Stimulated activated memory B cell treated with anti-CD40 and anti-IgM and Interleukin-4, amounts not matched to agents 10 μg/mL and 1 μg/mL and 100 μg/mL, for 72 hours (primary cell): Measurements from ENCODE around the gene ZSCAN10.
"Not testable (repeated sequence)": the region's sequence is repeated elsewhere in the genome, so short reads cannot be mapped to it uniquely, and the experiment has no call there.

Experiments used
- ATAC-seq: fragments of 150-1000 bp; cut with Tn5 transposase; 2 replicates; pipeline ENCODE4 v1.10.0; 2021
- H3K27ac Mint-ChIP-seq: one replicate; pipeline ENCODE4 v1.8.0; 2022; ENCODE audit warnings: mild to moderate bottlenecking, mixed read lengths
- H3K27me3 Mint-ChIP-seq: one replicate; pipeline ENCODE4 v1.8.0; 2022; ENCODE audit warnings: mixed read lengths
- H3K36me3 Mint-ChIP-seq: one replicate; pipeline ENCODE4 v1.8.0; 2022; ENCODE audit warnings: mixed read lengths
- H3K4me1 Mint-ChIP-seq: one replicate; pipeline ENCODE4 v1.8.0; 2022; ENCODE audit warnings: mixed read lengths
- H3K4me3 Mint-ChIP-seq: one replicate; pipeline ENCODE4 v1.8.0; 2022; ENCODE audit warnings: mild to moderate bottlenecking, moderate library complexity, mixed read lengths
- H3K9me3 Mint-ChIP-seq: one replicate; pipeline ENCODE4 v1.8.0; 2022; ENCODE audit warnings: mixed read lengths

The ZSCAN10 gene

GRCh38 chr16:3069146-3069545 is 29.9 kb downstream of the ZSCAN10 start:
- ATAC-seq, H3K27ac Mint-ChIP-seq, H3K9me3 Mint-ChIP-seq, H3K36me3 Mint-ChIP-seq, H3K27me3 Mint-ChIP-seq, H3K4me3 Mint-ChIP-seq: not testable (repeated sequence)
- H3K4me1 Mint-ChIP-seq = peaks cover 37% of the 10 kb centered on the region

- Mint-ChIP-seq H3K4me1 (peaks cover 31% of the 10 kb centered on the region), H3K9me3 (no peaks in the 10 kb centered on the region), H3K36me3 (no peaks in the 10 kb centered on the region), H3K27ac (peak overlapping the region; percentile 53), H3K4me3 (no peak overlapping the region), H3K27me3 (peaks cover 8% of the 10 kb centered on the region)
- no peak for ATAC-seq
These were observed 30.6 kb downstream of the ZSCAN10 start for GRCh38 chr16:3068487-3068886.

- peaks cover 8% of the 10 kb centered on the region for H3K27me3 Mint-ChIP-seq
- no peaks in the 10 kb centered on the region for H3K36me3 Mint-ChIP-seq
- H3K27ac Mint-ChIP-seq = no peak overlapping the region
- H3K9me3 Mint-ChIP-seq = no peaks in the 10 kb centered on the region
- H3K4me1 Mint-ChIP-seq = peaks cover 18% of the 10 kb centered on the region
- no peak overlapping the region for H3K4me3 Mint-ChIP-seq
- ATAC-seq = no peak
These were observed 32.7 kb downstream of the ZSCAN10 start for GRCh38 chr16:3066440-3066748.

- Mint-ChIP-seq H3K36me3 (no peaks in the 10 kb centered on the region), H3K9me3 (no peaks in the 10 kb centered on the region), H3K27ac (peak overlapping the region; percentile 75), H3K4me3 (peak overlapping the region; percentile 30), H3K4me1 (peaks cover 17% of the 10 kb centered on the region), H3K27me3 (peaks cover 8% of the 10 kb centered on the region)
- peak; percentile 4 for ATAC-seq
These were observed 33.2 kb downstream of the ZSCAN10 start for GRCh38 chr16:3065742-3066439.

- Mint-ChIP-seq H3K27me3 (peaks cover 8% of the 10 kb centered on the region), H3K27ac (peak within 1 kb of the TSS; percentile 75), H3K36me3 (no peaks in the 10 kb centered on the region), H3K9me3 (no peaks in the 10 kb centered on the region), H3K4me1 (peaks cover 17% of the 10 kb centered on the region), H3K4me3 (peak within 1 kb of the TSS; percentile 30)
- no peak for ATAC-seq
These were observed 33.9 kb downstream of the ZSCAN10 start, which contains the start of gene IL32 for GRCh38 chr16:3065069-3065741. Gene IL32 (plus strand): TSS chr16:3065640. CDS start chr16:3065812, 172 bp downstream.

GRCh38 chr16:3063625-3064386 is 35.3 kb downstream of the ZSCAN10 start:
- Mint-ChIP-seq H3K27ac (no peak overlapping the region), H3K27me3 (peaks cover 8% of the 10 kb centered on the region), H3K9me3 (no peaks in the 10 kb centered on the region), H3K4me1 (peaks cover 24% of the 10 kb centered on the region), H3K4me3 (no peak overlapping the region), H3K36me3 (no peaks in the 10 kb centered on the region)
- ATAC-seq = no peak

GRCh38 chr16:3062553-3062952 is 36.5 kb downstream of the ZSCAN10 start:
- no peak for ATAC-seq
- Mint-ChIP-seq H3K27me3 (peaks cover 8% of the 10 kb centered on the region), H3K9me3 (no peaks in the 10 kb centered on the region), H3K27ac (no peak overlapping the region), H3K4me1 (peaks cover 23% of the 10 kb centered on the region), H3K4me3 (no peak overlapping the region), H3K36me3 (no peaks in the 10 kb centered on the region)

- Mint-ChIP-seq H3K27ac (peak overlapping the region; percentile 85), H3K4me3 (no peak overlapping the region), H3K27me3 (peaks cover 5% of the 10 kb centered on the region), H3K9me3 (no peaks in the 10 kb centered on the region), H3K4me1 (peaks cover 18% of the 10 kb centered on the region), H3K36me3 (no peaks in the 10 kb centered on the region)
- no peak for ATAC-seq
These were observed 38.6 kb downstream of the ZSCAN10 start for GRCh38 chr16:3060339-3061127.

GRCh38 chr16:3059723-3060242 is 39.3 kb downstream of the ZSCAN10 start:
- no peaks in the 10 kb centered on the region for H3K9me3 Mint-ChIP-seq
- no peaks in the 10 kb centered on the region for H3K27me3 Mint-ChIP-seq
- peaks cover 19% of the 10 kb centered on the region for H3K4me1 Mint-ChIP-seq
- H3K36me3 Mint-ChIP-seq = no peaks in the 10 kb centered on the region
- H3K27ac Mint-ChIP-seq = peak overlapping the region; percentile 85
- no peak for ATAC-seq
- peak overlapping the region; percentile 86 for H3K4me3 Mint-ChIP-seq

- peak; percentile 94 for ATAC-seq
- H3K27me3 Mint-ChIP-seq = no peaks in the 10 kb centered on the region
- peaks cover 22% of the 10 kb centered on the region for H3K4me1 Mint-ChIP-seq
- peak overlapping the region; percentile 86 for H3K4me3 Mint-ChIP-seq
- H3K9me3 Mint-ChIP-seq = no peaks in the 10 kb centered on the region
- H3K36me3 Mint-ChIP-seq = peaks cover under 1% of the 10 kb centered on the region
- peak overlapping the region; percentile 85 for H3K27ac Mint-ChIP-seq
These were observed 39.9 kb downstream of the ZSCAN10 start for GRCh38 chr16:3059041-3059722.

GRCh38 chr16:3058139-3059030 is 40.7 kb downstream of the ZSCAN10 start:
- no peaks in the 10 kb centered on the region for H3K27me3 Mint-ChIP-seq
- peaks cover 9% of the 10 kb centered on the region for H3K36me3 Mint-ChIP-seq
- H3K27ac Mint-ChIP-seq = peak overlapping the region; percentile 85
- H3K4me1 Mint-ChIP-seq = peaks cover 30% of the 10 kb centered on the region
- peak; percentile 65 for ATAC-seq
- H3K4me3 Mint-ChIP-seq = peak overlapping the region; percentile 86
- H3K9me3 Mint-ChIP-seq = no peaks in the 10 kb centered on the region

- H3K4me1 Mint-ChIP-seq = peaks cover 30% of the 10 kb centered on the region
- no peak overlapping the region for H3K4me3 Mint-ChIP-seq
- H3K27ac Mint-ChIP-seq = no peak overlapping the region
- H3K27me3 Mint-ChIP-seq = no peaks in the 10 kb centered on the region
- H3K9me3 Mint-ChIP-seq = no peaks in the 10 kb centered on the region
- no peak for ATAC-seq
- peaks cover 9% of the 10 kb centered on the region for H3K36me3 Mint-ChIP-seq
These were observed 41.6 kb downstream of the ZSCAN10 start for GRCh38 chr16:3057181-3058138.
